ENCODE results near the gene OR5A1.

Gene OR5A1

GRCh38 chr11:59463190-59463641, 26.9 kb downstream of the OR5A1 start:
- H3K4me2 ChIP-seq (ENCODE audit: low read length), result no peak overlapping the region
- no peaks in the 10 kb centered on the region for H3F3A ChIP-seq (ENCODE audit: control insufficient read depth, insufficient read depth)
- H3K9me2 ChIP-seq (replicated peaks; ENCODE audit: control insufficient read depth, low read length), result no peaks in the 10 kb centered on the region
- TF ChIP-seq EZH2phosphoT487 (IDR thresholded peaks at IDR 0.05; ENCODE audit: borderline replicate concordance, low read length) (no peak), CTCF (IDR thresholded peaks at IDR 0.05; ENCODE audit: low read depth, low read length, poor library complexity, severe bottlenecking) (no peak)
- no peaks in the 10 kb centered on the region for H3K79me2 ChIP-seq (ENCODE audit: control insufficient read depth, low read length)
- no peaks in the 10 kb centered on the region for H3K9me3 ChIP-seq (ENCODE audit: control insufficient read depth, insufficient read depth, low read length)
- H3K4me1 ChIP-seq (ENCODE audit: control insufficient read depth, low read length), result no peaks in the 10 kb centered on the region
- no peaks in the 10 kb centered on the region for H3K36me3 ChIP-seq (ENCODE audit: control insufficient read depth, low read length)
- no peak overlapping the region for H3K27ac ChIP-seq (ENCODE audit: low read depth, low read length)
- H4K20me1 ChIP-seq (ENCODE audit: control insufficient read depth, insufficient read depth, low read depth, low read length), result no peaks in the 10 kb centered on the region
- H3K27me3 ChIP-seq (ENCODE audit: control insufficient read depth, low read length), result no peaks in the 10 kb centered on the region
- H3K4me3 ChIP-seq (ENCODE audit: low read length), result no peak overlapping the region

GRCh38 chr11:59473015-59473414, 36.7 kb downstream of the OR5A1 start, which contains the start of gene OR4D10:
Gene OR4D10 (plus strand): TSS chr11:59473315. CDS start chr11:59477430, 4,115 bp downstream.
- H3K4me3 ChIP-seq (ENCODE audit: low read length), result no peak within 1 kb of the TSS
- TF ChIP-seq EZH2phosphoT487 (IDR thresholded peaks at IDR 0.05; ENCODE audit: borderline replicate concordance, low read length) (no peak), CTCF (IDR thresholded peaks at IDR 0.05; ENCODE audit: low read depth, low read length, poor library complexity, severe bottlenecking) (no peak)
- H3K27ac ChIP-seq (ENCODE audit: low read depth, low read length), result no peak within 1 kb of the TSS
- no peaks in the 10 kb centered on the region for H4K20me1 ChIP-seq (ENCODE audit: control insufficient read depth, insufficient read depth, low read depth, low read length)
- no peaks in the 10 kb centered on the region for H3K9me3 ChIP-seq (ENCODE audit: control insufficient read depth, insufficient read depth, low read length)
- no peaks in the 10 kb centered on the region for H3K4me1 ChIP-seq (ENCODE audit: control insufficient read depth, low read length)
- H3K9me2 ChIP-seq (replicated peaks; ENCODE audit: control insufficient read depth, low read length), result no peaks in the 10 kb centered on the region
- peaks cover 8% of the 10 kb centered on the region; the same call in 1 of the 2 replicates for H3K27me3 ChIP-seq (ENCODE audit: control insufficient read depth, low read length)
- no peaks in the 10 kb centered on the region for H3K36me3 ChIP-seq (ENCODE audit: control insufficient read depth, low read length)
- H3F3A ChIP-seq (ENCODE audit: control insufficient read depth, insufficient read depth), result no peaks in the 10 kb centered on the region
- no peak within 1 kb of the TSS for H3K4me2 ChIP-seq (ENCODE audit: low read length)
- no peaks in the 10 kb centered on the region for H3K79me2 ChIP-seq (ENCODE audit: control insufficient read depth, low read length)

GRCh38 chr11:59475176-59475575, 38.9 kb downstream of the OR5A1 start:
- TF ChIP-seq CTCF (IDR thresholded peaks at IDR 0.05; ENCODE audit: low read depth, low read length, poor library complexity, severe bottlenecking), result no peak
- TF ChIP-seq EZH2phosphoT487 (IDR thresholded peaks at IDR 0.05; ENCODE audit: borderline replicate concordance, low read length), result no peak
- Histone ChIP-seq H3F3A (ENCODE audit: control insufficient read depth, insufficient read depth) (no peaks in the 10 kb centered on the region), H3K4me1 (ENCODE audit: control insufficient read depth, low read length) (no peaks in the 10 kb centered on the region), H3K4me3 (ENCODE audit: low read length) (no peak overlapping the region), H4K20me1 (ENCODE audit: control insufficient read depth, insufficient read depth, low read depth, low read length) (no peaks in the 10 kb centered on the region), H3K9me2 (replicated peaks; ENCODE audit: control insufficient read depth, low read length) (no peaks in the 10 kb centered on the region), H3K36me3 (ENCODE audit: control insufficient read depth, low read length) (no peaks in the 10 kb centered on the region), H3K4me2 (ENCODE audit: low read length) (no peak overlapping the region), H3K79me2 (ENCODE audit: control insufficient read depth, low read length) (no peaks in the 10 kb centered on the region), H3K9me3 (ENCODE audit: control insufficient read depth, insufficient read depth, low read length) (no peaks in the 10 kb centered on the region), H3K27me3 (ENCODE audit: control insufficient read depth, low read length) (peaks cover 8% of the 10 kb centered on the region; the same call in 1 of the 2 replicates), H3K27ac (ENCODE audit: low read depth, low read length) (no peak overlapping the region)
